Cortex of kidney (tissue), 1 donor: ENCODE measurements around the gene GALNT14.
A peak's percentile ranks its signal among the peaks of the same experiment; 100 is the strongest.
"Not testable (repeated sequence)": the region's sequence is repeated elsewhere in the genome, so short reads cannot be mapped to it uniquely, and the experiment has no call there.

ENCODE experiments used
- DNase-seq: peaks from one replicate; lab custom pipeline; 2025; lab: John Stamatoyannopoulos, UW

GALNT14 gene

GRCh38 chr2:31138037-31138962 lies at the start of gene GALNT14:
GALNT14 (minus strand) TSS chr2:31138440; CDS start chr2:31138086, 354 bp downstream.
- peak; percentile 51 for DNase-seq

GRCh38 chr2:31187166-31187565 lies 48.9 kb upstream of the GALNT14 start:
- no peak for DNase-seq

DNA sequence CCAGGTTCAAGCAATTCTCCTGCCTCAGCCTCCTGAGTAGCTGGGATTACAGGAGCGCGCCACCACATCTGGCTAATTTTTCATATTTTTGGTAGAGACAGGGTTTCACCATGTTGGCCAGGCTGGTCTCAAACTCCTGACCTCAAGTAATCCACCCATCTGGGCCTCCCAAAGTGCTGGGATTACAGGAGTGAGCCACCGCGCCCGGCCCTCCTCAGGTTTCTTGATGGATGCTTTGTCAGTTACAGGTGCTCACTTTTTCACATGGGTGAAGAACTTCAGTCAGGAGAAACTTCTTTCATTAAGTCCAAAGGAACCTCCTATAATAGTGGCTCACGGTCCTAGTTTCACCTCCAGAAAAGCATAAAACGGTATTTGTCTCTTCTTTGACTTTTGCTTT lies 45.7 kb upstream of the GALNT14 start:
- not testable (repeated sequence) for DNase-seq

GRCh38 chr2:31176742-31177141 lies 38.5 kb upstream of the GALNT14 start:
- DNase-seq, result no peak

GRCh38 chr2:31171142-31171541 lies 32.9 kb upstream of the GALNT14 start:
- no peak for DNase-seq

GRCh38 chr2:31170071-31170698 lies 31.9 kb upstream of the GALNT14 start:
- no peak for DNase-seq

DNA sequence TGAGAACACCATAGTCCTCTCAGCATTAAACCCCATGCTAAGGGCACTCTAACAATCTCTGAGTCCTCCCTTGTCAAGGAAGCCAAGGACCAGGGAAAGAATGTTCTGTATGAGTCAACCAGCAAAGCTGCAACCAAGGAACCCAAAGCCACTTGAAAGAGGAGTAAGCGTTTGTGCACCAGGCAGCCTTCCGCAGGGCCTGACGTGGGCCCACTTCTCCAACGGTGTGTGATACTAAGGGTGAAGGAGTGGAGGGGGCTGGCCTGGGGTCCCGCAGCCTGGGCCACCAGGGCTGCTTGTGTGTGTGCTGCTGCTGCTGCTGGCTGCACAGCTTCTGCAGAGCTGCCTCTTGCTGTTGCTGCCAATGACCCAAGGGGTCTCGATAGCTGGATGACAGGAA lies 30.1 kb upstream of the GALNT14 start:
- no peak for DNase-seq

DNA sequence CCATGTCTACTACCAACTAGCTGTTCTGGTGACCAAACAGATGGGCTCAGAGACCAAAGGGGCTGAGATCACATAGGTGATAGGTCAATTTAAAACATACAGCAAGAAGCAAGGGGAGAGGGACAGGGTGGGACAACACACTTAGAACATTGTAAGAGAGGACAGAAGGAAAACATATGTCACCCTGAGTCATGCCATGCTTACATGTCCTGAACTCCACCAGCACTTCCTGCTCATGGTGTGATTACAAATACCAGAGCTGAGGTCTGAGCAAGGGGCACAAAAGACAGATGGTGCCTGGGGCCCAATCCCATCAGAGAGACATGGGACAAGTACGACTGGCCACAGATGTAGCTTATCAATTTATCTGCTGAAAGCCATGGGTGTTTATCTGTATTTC lies 28.7 kb upstream of the GALNT14 start:
- DNase-seq, result no peak

DNA sequence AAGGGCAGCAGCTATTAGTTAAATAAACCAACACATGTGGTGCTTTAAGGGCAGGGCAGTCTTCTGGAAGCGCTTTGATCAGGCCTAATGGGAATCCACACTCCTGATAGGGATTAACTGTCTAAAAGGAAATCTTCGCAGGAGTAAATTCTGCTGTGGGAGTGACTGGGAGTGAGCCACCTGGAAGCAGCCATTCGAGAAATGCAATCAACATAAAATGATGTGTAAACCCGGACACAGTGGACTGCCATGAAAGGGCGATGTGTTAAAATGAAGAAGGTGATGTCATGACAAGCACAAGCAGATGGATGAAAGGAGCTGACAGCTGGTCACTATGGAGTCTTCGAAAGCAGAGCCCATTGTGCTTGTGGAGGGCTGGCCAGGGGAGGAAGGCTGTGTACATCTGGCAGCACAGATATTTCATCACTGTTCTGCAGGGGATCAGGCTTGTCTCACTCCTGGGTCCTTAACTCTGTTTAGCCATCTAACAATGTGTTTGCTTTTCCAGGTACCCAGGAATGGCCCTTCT lies 24.8 kb upstream of the GALNT14 start:
- DNase-seq, result no peak

DNA sequence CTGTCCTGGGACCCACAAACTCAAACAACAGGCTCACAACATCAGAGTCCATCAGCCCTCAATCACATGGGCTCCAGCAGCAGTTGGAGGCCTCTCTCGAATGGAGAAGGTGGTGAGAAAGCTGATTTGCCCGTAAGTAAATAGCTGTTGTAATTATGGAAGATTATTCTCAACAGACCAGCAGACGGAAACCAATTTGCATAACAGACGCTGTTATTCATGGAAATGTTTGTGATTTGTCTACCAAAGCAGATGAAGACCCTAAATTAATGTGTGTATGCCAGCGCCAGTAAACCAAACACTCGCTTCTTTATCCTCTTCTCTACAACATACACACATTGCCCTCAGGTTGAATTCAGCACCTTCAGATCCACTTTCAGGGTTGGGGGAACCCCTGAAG lies 23.4 kb upstream of the GALNT14 start:
- no peak for DNase-seq

DNA sequence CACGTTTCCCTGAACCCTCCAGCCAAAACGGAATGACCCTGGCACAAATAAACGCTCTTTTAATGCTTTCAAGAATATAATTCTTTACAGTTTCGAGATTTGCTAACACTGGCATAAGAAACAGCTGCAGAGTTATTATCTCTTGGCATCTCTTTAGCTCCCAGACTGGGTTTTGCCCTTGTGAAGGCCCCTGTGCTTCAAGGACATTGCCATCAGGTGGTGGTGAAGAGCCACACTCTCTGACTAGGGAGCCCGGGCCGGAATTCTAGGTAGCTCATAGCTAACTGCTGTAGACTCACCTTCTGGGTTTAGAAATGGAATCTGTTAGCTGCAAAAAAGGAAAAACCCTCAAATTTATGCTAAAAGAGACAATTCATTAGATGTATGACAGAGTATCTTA lies 13.3 kb upstream of the GALNT14 start:
- DNase-seq, result no peak

- no peak for DNase-seq
Observed at GRCh38 chr2:31150120-31150670, 12.0 kb upstream of the GALNT14 start.

DNA sequence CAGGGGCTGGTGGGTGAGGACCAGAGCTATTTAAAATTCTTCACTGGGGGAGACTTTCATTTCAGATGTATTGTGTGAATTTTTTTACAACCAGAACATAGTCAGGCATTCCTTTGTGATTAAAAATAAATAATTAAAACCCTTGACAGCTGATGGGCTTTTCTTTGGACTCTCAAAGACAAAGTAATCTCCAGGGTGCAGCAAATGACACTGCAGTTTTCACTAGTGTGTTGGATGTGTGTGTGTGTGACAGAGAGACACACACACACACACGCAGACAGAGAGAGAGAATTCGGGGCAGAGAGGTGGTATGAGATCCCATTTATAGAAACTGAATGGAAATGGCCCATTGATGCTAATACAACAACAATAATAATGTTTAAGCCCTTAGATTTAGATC lies 10.3 kb upstream of the GALNT14 start:
- DNase-seq, result no peak

- DNase-seq, result no peak
Observed at GRCh38 chr2:31147645-31148044, 9.4 kb upstream of the GALNT14 start.

DNA sequence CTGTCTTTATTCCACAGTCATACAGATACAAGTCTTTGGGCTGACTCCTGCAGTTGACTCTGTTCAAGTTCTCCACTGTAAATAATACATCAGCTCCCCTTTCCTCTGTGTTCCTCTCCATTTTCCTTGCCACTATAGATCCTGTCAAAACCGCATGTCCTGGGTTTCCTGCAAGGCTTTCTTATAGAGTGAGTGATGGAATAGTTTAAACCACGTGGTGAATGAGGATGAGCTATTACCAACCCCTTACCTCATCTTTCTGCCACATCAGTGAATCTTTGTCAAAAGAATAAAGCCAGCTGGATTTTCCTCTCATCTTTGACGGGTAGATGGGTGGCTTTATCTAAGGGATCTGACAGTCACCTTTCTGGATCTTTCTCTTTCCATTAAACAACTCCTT lies 3.9 kb upstream of the GALNT14 start:
- no peak for DNase-seq

DNA sequence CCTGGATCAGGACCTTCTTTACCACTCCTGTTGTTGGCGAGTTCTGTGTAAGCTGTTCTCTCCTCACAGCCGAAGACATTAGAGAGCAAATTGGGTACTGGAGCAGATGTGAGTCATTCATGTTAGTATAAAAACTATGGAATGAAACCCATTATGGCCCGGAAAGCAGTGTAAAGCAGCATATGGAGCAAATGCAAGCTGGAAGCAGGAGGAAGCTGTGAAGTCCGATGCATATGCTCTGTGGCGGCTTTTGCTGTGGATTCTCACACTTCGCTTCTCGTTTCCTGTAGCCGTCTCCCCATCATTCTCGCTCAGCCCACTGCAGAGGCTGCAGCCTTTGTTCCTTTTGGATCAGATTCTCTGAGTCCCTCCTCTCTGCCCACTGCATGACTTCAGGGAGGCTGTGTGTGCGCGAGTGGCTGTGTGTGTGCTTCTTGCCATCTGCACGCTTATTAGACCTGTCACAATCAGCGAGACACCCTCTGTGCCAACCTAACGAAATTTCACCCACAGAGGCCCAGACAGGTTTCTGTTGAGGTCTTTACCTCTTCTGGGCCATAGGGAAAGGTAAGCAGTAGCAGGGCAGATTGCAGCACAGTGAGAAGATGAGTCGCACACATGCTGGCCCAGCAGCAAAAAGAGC lies 3.3 kb upstream of the GALNT14 start:
- DNase-seq, result no peak

- no peak for DNase-seq
Observed at GRCh38 chr2:31140151-31140550, 1.9 kb upstream of the GALNT14 start.

DNA sequence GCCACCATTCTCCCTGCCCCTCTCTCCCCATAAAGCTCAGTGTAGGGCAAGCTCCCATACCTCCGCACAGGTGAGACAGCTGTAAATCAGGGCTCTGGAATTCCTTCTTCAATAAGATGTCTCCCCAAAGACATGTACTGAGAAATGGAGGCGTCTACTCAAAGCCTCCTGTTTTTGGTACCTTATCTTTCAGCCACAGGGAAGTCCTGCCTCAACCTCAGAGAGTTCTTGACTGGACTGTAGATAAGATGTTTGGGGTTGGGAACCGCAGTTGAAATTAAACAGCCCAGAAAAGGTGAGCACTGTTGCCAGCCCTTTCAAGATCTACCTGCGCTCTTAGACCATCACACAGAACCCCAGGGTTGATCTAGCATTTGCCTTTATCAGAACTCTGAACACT lies 1.4 kb upstream of the GALNT14 start:
- no peak for DNase-seq

GRCh38 chr2:31137211-31138036 lies 816 bp downstream of the GALNT14 start:
- DNase-seq, result no peak

DNA sequence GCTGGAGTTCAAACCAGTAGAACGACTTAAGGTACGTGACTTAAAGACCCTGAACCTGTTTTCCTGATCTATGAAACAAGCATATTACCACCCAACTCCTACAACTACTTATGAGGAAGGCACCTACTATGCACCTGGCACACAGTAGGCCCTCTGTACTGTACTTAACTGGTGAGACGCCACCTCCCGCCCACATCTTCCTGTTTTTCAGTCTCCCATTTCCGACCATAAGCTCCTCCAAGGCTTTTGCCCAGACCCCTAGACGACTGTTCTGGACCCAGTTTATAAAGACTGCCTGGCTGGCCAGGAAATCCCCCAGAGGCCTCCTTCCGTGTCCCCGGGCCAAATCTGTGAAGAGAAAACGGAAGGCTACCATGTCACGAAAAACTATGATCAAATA lies 1.5 kb downstream of the GALNT14 start:
- DNase-seq, result no peak

DNA sequence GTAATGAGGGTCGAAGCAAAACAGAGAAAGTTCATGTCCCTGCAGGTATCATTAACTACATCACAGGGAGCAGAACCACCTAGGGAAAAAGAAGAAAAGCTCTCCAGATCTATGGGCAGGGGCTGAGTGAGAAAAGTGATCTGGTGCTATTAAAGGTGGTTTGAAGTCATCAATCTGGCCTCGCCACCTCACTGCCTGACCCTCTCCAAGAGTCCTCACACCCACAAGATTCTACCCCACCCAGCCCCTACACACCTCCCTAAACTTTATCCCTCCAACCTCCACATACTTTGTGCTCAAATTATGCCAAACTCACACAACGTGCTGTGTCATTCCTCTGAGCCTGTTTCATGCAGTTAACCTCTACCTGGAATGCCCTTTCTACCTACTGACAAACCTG lies 2.2 kb downstream of the GALNT14 start:
- DNase-seq, result no peak
